Activated naive CD4-positive, alpha-beta T cell treated with anti-CD3 and anti-CD28 coated beads, Interleukin-2, amount 50 U/mL, for 72 hours (primary cell): ENCODE measurements around the gene MEDAG. TPM values are rescaled to one million over a fixed set of nuclear protein-coding genes. Genes with fewer than 3 reads are reported as not detected.
A peak's percentile ranks its signal among the peaks of the same experiment; 100 is the strongest.

Experiments used
- ATAC-seq, 2 donors: fragments of 150-1000 bp; cut with Tn5 transposase; 2 replicates each; pipeline ENCODE4 v1.10.0; 2021; ENCODE audit warnings: mild to moderate bottlenecking in 2 of 2, moderate library complexity in 2 of 2
- DNase-seq, 2 donors: peaks; one replicate each; pipeline ENCODE4 v3.0.0; 2021 to 2022; ENCODE audit warnings: low spot score in 2 of 2
- H3K27ac Mint-ChIP-seq, 2 donors: one replicate each; pipeline ENCODE4 v1.8.0; 2022; ENCODE audit warnings: mild to moderate bottlenecking in 2 of 2, mixed read lengths in 2 of 2
- H3K36me3 Mint-ChIP-seq, 2 donors: one replicate each; pipeline ENCODE4 v1.8.0; 2022; ENCODE audit warnings: mixed read lengths in 2 of 2
- H3K9me3 Mint-ChIP-seq, 2 donors: one replicate each; pipeline ENCODE4 v1.8.0; 2022; ENCODE audit warnings: mixed read lengths in 2 of 2
- total RNA-seq, 2 donors: library from RNA; stranded (reverse); gene quantifications; one replicate each; pipeline ENCODE4 v1.2.3, GENCODE V29; 2022

Gene MEDAG
- total RNA-seq, 2 donors from 2014 or later, result not detected

DNA sequence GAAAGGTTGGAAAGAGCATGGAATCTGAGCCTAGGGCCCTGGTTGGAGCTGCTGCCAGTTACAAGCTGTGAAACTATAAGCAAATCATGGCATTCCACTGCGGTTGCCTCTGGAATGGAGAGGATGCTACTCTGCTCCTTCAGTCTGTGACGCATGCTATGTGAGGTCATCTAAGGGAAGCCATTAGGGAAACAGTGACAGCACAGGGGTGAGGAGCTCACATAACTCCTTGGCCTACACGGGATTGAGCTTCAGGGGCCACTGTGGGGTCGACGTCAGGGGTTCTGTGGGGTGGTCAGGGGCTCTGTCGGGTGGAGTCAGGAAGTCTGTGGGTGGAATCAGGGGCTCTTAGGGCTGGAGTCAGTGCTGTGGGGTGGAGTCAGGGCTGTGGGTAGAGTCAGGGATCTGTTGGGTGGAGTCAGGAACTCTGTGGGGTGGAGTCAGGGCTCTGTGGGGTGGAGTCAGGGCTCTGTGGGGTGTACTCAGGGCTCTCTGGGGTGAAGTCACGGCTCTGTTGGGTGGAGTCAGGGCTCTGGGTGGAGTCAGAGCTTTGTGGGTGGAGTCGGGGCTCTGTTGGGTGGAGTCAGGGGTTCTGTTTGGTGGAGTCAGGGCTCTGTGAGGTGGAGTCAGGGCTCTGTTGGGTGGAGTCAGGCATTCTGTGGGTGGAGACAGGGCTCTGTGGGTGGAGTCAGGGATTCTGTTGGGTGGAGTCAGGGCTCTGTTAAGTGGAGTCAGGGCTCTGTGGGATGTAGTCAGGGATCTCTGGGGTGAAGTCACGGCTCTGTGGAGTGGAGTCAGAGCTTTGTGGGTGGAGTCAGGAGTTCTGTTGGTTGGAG lies 35.8 kb upstream of the MEDAG start:
- Mint-ChIP-seq H3K27ac (no peak overlapping the region), H3K36me3 (no peaks in the 10 kb centered on the region), H3K9me3 (no peaks in the 10 kb centered on the region)
- ATAC-seq (peak; percentile 61 to 89), DNase-seq (peak in 1 of 2 donors; percentile 28)

DNA sequence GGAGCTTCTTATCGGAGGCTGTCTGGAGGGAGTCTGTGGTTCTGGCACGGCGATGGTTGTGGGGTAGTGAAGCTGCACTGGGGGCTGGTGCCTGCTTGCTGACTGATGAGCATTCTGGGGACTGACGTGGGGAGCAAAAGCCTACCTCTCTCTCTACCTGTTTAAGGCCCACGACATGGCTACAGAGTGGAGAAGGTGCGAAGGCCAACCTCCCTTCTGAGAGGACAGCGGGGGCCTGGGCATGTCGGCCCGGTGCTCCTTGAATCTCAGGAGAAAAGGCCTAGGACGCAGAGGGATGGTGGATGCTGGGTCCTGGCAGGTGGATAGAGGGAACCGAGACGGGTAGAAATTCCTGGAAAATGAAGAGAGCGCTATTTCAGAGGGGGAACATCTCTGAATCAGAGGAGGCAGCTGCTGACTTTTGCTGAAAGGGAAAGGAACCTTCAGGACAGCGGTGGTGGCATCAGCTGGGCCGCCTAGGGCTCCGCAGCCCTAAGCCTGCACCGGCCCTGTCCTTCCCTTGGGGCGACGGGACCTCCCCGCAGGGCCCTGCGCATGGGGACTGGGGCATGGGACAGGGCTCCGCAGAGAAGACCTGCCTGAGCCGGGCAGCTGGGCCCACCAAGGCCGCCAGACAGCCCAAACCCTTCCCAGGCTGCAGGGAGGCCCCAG lies 35.0 kb upstream of the MEDAG start:
- Mint-ChIP-seq H3K36me3 (no peaks in the 10 kb centered on the region), H3K9me3 (no peaks in the 10 kb centered on the region), H3K27ac (no peak overlapping the region)
- no peak for DNase-seq
- no peak for ATAC-seq

DNA sequence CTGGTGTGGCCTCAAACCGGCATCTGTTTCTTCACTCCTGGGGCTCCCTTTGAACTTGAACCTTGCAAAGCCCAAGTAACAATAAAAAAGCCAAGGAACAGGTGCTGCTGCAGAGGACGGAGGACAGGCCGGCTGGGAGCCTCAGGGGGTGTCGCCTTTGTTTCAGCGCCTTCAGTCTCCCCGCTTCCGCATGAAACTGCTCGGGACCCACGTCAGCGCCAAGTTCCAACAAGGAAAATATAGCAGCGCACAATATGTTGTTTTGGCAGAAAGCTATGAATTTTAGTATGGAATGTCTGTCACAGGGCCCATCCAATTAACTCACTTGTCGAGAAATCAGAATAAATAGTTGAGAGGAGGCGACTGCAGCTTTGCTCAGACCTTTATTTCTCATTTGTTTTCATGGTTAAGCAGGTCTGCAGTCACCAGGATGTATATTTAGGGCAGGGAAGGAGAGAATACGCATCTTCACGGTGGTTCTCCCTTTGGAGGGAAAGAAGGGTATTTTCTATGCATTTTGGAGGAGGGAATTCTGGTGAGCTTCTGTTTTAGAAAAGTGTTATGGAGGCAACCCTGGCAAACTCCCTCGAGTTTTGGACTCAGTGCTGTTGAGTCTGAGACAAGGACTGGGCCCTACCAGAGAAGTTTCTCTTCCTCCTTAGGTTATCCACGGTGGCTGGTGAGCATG lies 34.3 kb upstream of the MEDAG start:
- no peaks in the 10 kb centered on the region for H3K9me3 Mint-ChIP-seq
- no peaks in the 10 kb centered on the region for H3K36me3 Mint-ChIP-seq
- ATAC-seq, result no peak
- no peak for DNase-seq
- H3K27ac Mint-ChIP-seq, result no peak overlapping the region

DNA sequence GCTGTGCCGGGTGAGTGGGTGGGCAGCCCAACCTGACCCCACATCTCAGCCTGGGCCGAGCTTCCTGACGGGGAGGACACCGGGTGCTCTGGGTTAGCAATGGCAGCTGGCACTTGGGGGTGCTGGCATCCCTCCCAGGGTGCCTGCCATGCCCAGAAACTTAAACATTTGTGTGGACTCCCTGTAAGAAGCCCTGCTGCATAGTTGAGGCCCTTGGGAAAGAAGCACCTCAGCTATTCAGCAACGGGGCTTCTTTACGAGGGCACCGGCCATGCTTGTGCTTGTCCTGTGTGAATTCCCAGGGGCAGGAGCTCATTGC lies 33.8 kb upstream of the MEDAG start:
- Mint-ChIP-seq H3K36me3 (no peaks in the 10 kb centered on the region), H3K27ac (no peak overlapping the region), H3K9me3 (no peaks in the 10 kb centered on the region)
- no peak for DNase-seq
- no peak for ATAC-seq

DNA sequence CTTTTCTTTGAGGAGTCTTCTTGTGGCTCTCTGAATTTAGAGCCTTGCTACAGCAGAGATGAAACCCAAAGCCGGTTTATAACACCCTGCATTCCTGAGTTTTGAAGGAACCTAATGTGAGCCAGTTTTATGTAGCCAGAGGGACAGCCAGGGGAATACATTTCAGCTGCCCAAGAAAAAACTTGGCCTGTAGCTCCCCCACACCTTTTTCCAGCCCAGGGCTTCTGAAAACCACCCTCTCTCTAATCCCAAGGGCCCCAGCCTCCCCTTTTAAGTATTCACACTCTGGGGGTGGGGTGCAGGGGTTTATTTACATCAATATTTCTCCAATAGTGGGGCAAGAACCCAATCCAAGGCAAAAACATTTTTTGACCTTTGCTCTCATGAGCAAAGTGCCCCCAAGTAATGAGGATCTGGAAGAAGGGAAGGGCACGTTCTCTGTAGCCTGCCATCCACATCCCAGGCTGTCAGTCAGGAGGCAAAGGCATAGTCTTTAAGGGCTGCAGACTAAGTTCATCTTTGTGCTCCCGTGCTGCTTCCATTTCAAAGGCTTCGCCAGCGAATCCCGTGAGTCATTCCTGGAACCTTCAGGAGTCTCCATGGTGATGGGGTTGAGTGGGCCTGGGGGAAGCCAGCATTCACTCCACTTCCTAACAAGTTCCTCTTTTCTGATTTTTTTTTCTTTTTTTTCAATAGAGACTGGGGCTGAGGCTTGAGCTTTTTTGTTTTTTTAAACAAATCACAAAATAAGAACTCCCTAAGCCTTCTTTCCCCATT lies 33.2 kb upstream of the MEDAG start:
- ATAC-seq (no peak), DNase-seq (no peak)
- H3K27ac Mint-ChIP-seq, result no peak overlapping the region
- H3K9me3 Mint-ChIP-seq, result no peaks in the 10 kb centered on the region
- H3K36me3 Mint-ChIP-seq, result no peaks in the 10 kb centered on the region

DNA sequence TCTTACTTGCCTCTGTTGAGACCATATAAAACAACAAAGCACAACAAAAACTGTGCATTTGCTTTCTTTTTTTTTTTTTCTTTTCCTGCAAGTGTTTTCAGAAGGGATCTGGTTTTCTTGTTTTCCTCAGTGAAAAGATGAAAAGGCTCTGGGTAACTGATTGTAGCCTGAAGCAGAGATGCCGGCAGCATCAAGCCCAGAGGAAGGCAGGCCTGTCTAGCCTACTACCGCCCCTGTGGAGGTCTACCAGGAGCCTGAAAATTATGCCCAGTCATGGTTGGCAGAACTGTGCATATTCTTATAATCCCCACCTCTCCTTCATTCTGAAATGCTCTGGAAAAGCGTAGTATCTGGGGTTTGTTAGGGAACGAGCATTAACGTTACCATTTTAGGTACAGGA lies 32.6 kb upstream of the MEDAG start:
- ATAC-seq (no peak), DNase-seq (no peak)
- no peaks in the 10 kb centered on the region for H3K9me3 Mint-ChIP-seq
- H3K36me3 Mint-ChIP-seq, result no peaks in the 10 kb centered on the region
- H3K27ac Mint-ChIP-seq, result no peak overlapping the region

DNA sequence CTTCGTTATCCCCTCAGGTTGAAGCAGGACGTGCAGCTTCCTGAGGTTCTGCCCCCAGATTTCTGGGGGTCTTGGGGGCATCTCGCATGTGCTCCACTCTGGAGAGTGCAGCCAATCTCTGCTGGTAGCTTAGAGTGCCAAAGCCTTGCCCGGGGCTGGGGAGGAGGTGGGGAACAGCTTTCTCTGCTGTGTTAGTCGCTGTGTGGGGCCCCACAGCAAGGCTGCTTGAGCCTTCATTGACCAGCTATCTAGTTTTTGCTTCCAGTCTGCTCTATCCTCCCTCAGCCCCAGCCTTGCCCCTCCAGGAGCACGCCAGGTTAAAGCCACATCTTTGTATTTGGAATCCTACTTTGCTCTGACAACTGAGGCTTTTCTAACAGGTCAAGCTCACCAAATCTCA lies 32.0 kb upstream of the MEDAG start:
- Mint-ChIP-seq H3K9me3 (no peaks in the 10 kb centered on the region), H3K27ac (peak overlapping the region; percentile 29 to 65), H3K36me3 (no peaks in the 10 kb centered on the region)
- ATAC-seq, result no peak
- DNase-seq, result no peak

DNA sequence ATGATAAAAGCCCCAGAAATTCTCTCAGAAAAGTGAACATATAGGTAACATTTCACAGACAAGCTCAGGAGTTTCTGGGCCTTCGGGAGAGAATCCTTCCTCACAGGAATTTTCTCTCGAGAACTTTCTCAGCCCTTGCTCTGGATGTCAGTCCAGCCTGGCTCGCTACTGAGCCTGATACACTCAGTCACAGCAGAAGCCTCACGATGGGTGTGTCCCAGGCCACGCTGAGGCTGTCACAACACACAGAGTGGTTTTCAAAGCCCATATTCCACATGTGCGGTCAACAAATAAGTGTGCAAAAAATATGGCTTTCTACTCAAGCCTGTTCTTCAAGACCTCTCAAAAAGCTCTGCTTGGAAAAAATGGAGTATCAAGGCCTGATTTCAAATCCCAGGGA lies 31.5 kb upstream of the MEDAG start:
- peak overlapping the region; percentile 29 to 65 for H3K27ac Mint-ChIP-seq
- DNase-seq (no peak), ATAC-seq (no peak)
- H3K36me3 Mint-ChIP-seq, result no peaks in the 10 kb centered on the region
- H3K9me3 Mint-ChIP-seq, result no peaks in the 10 kb centered on the region

DNA sequence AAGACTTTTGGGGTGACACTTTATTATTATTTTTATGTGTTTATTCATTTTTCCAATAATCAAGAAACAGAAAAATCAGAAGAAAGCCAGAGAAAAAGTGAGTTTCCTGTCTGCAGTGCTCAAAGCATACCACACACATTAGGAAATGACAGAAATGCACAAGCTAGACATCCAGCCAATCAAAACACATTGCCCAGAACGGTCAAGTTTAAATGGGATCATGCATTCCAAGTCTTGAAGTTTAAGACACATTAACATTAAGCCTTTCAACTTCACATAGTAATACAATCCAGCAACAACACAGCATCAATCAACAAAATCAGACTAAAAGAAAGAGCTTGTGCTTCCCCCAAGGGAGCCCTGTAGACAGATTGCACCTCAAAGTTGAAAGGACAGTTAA lies 28.7 kb upstream of the MEDAG start:
- ATAC-seq, result no peak
- H3K9me3 Mint-ChIP-seq, result no peaks in the 10 kb centered on the region
- no peak for DNase-seq

DNA sequence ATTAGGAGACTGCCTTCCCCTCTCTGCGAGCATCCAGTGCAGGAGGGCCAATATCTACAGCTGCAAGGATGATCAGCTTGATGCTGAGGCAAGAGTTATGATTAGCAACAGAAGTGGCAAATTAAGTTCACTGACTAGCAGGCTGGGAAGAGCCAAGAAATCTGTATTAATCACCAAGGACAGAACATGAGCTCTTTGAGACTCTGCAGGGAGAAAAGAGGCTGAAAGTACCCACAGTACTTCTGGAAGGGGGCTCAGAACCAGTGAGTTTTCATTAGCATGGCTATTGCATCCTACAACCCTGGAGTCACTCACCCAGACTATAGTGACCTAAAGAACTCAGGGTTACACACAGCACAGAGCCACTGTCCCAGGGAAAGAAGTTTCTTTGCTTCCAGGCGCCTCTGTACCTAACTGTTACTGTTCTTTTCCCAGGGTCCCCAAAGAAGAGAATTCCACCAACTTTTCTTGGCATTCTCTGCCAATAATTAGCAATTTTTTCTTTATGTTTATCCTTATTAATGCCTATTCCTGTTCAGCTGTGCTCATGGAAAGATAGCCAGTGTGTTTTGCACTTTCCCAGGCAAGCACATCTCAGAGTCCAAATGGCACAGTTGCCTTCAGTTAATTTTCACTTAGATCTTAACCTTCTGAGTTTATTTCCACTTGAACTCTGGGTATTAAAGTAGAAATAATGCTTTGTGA lies 25.8 kb upstream of the MEDAG start:
- ATAC-seq (no peak), DNase-seq (no peak)
- no peak overlapping the region for H3K27ac Mint-ChIP-seq
- no peaks in the 10 kb centered on the region for H3K36me3 Mint-ChIP-seq
- H3K9me3 Mint-ChIP-seq, result no peaks in the 10 kb centered on the region

More for the DNA sequence above, 28.7 kb upstream of the MEDAG start:
- no peak overlapping the region for H3K27ac Mint-ChIP-seq
- H3K36me3 Mint-ChIP-seq, result no peaks in the 10 kb centered on the region

DNA sequence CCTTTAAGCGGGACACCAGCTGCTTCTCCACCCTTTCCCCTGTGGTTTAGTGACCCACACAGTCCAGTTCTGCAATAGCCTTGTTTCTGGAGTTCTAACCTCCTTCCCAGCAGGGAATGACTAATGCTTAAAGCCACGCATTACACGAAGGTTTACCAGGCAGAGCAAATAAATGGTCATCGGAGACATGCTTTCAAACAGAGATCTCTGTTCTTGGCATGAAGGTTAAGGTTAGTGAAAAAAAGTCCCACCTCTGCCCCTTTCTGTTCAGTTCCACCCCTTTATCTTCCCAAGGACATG lies 25.3 kb upstream of the MEDAG start:
- Mint-ChIP-seq H3K36me3 (no peaks in the 10 kb centered on the region), H3K27ac (no peak overlapping the region), H3K9me3 (peaks cover 0 to 2% of the 10 kb centered on the region in 2 donors)
- ATAC-seq, result no peak
- no peak for DNase-seq

DNA sequence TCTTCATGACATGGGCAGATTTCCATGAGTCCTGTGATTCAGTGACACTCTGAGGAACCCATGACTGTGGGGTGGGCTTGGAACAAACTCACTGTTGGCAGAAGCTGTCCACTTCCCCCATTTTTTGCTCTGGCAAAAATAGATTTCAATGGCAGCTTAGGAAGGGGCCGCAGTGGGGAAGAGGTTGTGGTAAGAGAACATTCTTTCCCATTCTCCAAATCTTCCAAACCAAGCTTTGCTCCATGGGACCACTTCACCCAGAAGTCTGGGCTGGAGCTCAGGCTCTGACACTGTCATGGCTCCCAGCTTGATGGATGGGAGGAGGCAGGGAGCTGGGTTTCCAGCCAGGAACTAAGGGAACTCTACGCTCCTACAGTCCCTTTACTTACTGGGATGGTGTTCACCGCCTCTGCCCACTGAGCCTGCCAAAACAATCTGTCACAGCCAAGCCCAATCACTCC lies 24.9 kb upstream of the MEDAG start:
- Mint-ChIP-seq H3K36me3 (no peaks in the 10 kb centered on the region), H3K9me3 (peaks cover 0 to 5% of the 10 kb centered on the region in 2 donors), H3K27ac (no peak overlapping the region)
- DNase-seq, result no peak
- no peak for ATAC-seq

DNA sequence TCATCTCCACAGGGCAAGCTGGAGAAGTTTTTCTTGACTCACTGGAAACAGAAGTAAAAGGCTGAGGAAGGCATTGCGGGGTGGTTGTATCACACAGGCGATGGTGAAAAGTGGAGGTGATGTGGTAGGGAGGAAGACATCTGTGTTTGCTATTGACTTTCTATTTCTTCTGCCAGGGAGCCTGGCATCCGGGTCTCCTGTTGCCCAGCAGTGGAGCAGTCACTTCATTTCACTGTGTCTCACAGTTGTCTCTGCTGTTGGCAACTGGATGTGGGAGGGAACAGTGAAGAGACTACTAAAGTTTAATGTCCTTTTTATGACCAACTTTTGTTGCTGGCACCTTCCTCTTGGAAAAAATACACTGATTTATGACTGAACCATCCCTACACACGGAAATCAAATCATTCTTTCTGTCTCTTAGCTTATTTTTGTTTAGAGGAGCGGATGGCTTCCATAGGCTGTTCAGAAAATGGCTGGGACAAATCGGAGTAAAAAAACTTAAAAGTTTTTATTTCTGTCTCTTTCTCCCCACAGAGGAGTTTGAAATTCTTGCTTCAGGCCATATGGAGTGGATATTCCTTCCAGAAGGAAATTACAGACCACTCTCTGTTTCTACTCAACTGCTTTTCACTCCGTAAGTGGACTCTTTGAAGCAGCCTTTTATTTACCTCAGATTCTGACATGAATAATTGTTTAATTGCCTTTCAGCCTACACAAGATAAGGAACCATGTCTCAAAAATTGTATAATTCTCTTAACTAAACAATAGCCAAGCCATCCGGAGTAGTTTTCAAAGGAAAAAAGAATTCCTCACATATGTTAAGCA lies 23.8 kb upstream of the MEDAG start:
- Mint-ChIP-seq H3K36me3 (no peaks in the 10 kb centered on the region), H3K27ac (no peak overlapping the region)

DNA sequence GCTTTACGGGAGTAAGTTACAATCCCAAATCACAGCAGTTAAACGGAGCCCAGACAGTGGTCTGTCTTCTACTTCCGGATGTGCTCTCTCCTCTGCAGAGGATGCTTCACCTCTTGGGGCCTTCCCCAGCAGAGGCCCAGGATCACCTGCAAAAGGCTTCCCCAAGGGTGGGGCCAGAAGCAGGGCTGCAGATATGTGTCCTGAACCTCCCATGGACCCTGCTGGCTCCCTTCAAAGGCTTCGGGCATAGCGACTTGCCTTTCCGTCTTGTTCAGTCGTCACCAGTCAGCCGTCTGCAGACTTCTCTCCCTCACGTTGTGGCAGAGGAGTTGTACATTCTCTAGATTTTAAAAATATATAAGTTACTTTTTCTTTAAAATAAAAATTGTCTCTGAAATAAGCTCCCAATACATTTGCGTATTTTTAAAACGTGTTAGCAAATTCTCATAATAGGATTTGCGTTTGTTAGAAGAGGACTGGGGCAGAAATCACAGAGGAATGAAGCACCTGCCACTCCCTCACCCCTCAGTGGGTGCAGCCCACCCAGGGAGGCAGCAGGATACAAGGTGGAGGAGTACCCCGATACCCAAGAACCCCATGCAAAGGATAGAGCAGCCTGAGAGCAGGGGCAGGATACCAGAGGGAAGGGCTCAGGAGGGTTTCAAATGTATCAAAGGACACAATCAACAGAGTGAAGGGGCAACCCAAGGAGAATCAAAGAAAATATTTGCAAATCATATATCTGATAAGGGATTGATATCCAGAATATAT lies 22.9 kb upstream of the MEDAG start:
- Mint-ChIP-seq H3K9me3 (peaks cover 0 to 5% of the 10 kb centered on the region in 2 donors), H3K27ac (no peak overlapping the region), H3K36me3 (no peaks in the 10 kb centered on the region)
- no peak for DNase-seq
- no peak for ATAC-seq

More for the DNA sequence above, 23.8 kb upstream of the MEDAG start:
- peaks cover 0 to 5% of the 10 kb centered on the region in 2 donors for H3K9me3 Mint-ChIP-seq
- ATAC-seq (no peak), DNase-seq (no peak)

DNA sequence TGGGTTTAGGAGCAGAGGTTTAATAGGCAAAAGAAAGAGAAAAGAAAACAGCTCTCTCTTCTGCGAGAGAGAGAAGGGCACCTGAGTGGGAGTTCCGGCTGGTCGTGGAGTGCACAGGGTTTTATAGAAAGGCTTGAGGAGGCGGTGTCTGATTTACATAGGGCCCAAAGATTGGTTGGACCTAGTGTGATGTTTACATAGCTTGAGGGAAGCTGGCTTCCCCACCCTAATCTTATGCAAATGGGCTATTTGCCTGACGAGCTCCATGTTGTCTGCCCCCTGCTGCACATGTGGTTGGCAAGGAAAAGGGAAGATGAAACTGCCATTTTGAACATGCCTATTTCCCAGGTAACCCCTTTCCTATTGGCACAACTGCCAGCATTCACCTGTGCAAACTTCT lies 21.5 kb upstream of the MEDAG start:
- ATAC-seq, result peak in 1 of 2 donors; percentile 20
- H3K36me3 Mint-ChIP-seq, result no peaks in the 10 kb centered on the region
- no peak for DNase-seq
- no peak overlapping the region for H3K27ac Mint-ChIP-seq
- H3K9me3 Mint-ChIP-seq, result peaks cover 1 to 5% of the 10 kb centered on the region in 2 donors
